Right lobe of liver (tissue), 6 donors: Measurements from ENCODE around the gene ZNF341. TPM values are rescaled to one million over a fixed set of nuclear protein-coding genes. Genes with fewer than 3 reads are reported as not detected.

Source experiments
- ATAC-seq, 4 donors: fragments of 200-7000 bp; cut with Tn5 transposase; one replicate each; pipeline ENCODE4 v1.9.1; 2020; ENCODE audit warnings: mild to moderate bottlenecking in 4 of 4, moderate library complexity in 4 of 4
- DNase-seq, 3 donors: peaks; one replicate each; pipeline ENCODE4 v3.0.0-alpha.2; 2020
- H3K27ac ChIP-seq, 3 donors: fragments of 200-600 bp; one replicate each; pipeline ENCODE4 v1.8.0; 2022
- H3K27me3 ChIP-seq, 2 donors: fragments of 200-600 bp; one replicate each; pipeline ENCODE4 v1.8.0; 2022
- H3K36me3 ChIP-seq, 4 donors: fragments of 200-600 bp; sonication (generic) in 1 of 4; one replicate each; pipeline versions ENCODE4 v1.5.1 to v1.8.0; 2017 to 2022; ENCODE audit warnings: control low read depth in 1 of 4
- H3K4me1 ChIP-seq, 4 donors: fragments of 200-600 bp; sonication (generic) in 1 of 4; one replicate each; pipeline versions ENCODE4 v1.5.1 to v1.8.0; 2017 to 2022; ENCODE audit warnings: control low read depth in 1 of 4
- H3K4me3 ChIP-seq, 3 donors: fragments of 200-600 bp; one replicate each; pipeline ENCODE4 v1.8.0; 2022
- H3K9me3 ChIP-seq, 4 donors: fragments of 200-600 bp; sonication (generic) in 1 of 4; one replicate each; pipeline versions ENCODE4 v1.5.1 to v1.8.0; 2017 to 2022; ENCODE audit warnings: control low read depth in 1 of 4
- POLR2A ChIP-seq: fragments of 450-650 bp; IDR thresholded peaks from one replicate; pipeline ENCODE4 v1.6.1; 2017; ENCODE audit warnings: antibody characterized with exemption, mild to moderate bottlenecking
- WGBS: methylation state at CpG from one replicate; pipeline ENCODE4 v1.1.6; 2018; ENCODE audit warnings: low coverage, low lambda C conversion rate; ENCODE audit not compliant: insufficient coverage; ENCODE audit errors: missing lambda C conversion rate; 5-methylcytosine and 5-hydroxymethylcytosine counted together
- intact Hi-C, 2 donors: fragments of 100-400 bp; cut with DNase I; formaldehyde crosslinking; loops; one replicate each; pipeline versions ENCODE4 v1.11.2 to v1.14.1; 2022
- total RNA-seq, 6 experiments: library from RNA; depleted of rRNA in 2 of 6; stranded (reverse); fragments of >200 nt in 2 of 6; fragmentation: NEBNext Ultra II Directional in 3 of 6; extraction: Animal tissue kit (Norgen Biotek cat#: 25700) in 3 of 6; gene quantifications; one replicate each; pipeline versions ENCODE4 v1.1.0 to v1.2.4, GENCODE V29; 2016 to 2023
- TF ChIP-seq, protein P1 (sequence below), 4 donors: fragments of 200-600 bp in 3 of 4; fragments of 450-650 bp in 1 of 4; IDR thresholded peaks; one replicate each; pipeline versions ENCODE4 v1.5.1 to v1.8.0; 2016 to 2022; ENCODE audit warnings: antibody characterized with exemption in 4 of 4, mild to moderate bottlenecking in 2 of 4
- donor health status: DM: no; HTN: yes; CAD: no.
- donor health status: DM: no; HTN: no; CAD: no.
- donor health status: DM: no; HTN: no; CAD: no.
- donor health status: DM: no; HTN: yes; CAD: no.
- donor health status: DM: no; HTN: yes; CAD: no.

The ZNF341 gene
- total RNA-seq, 6 experiments from 2014 or later, result 0.99 to 2.0 (median 1.6) TPM

DNA sequence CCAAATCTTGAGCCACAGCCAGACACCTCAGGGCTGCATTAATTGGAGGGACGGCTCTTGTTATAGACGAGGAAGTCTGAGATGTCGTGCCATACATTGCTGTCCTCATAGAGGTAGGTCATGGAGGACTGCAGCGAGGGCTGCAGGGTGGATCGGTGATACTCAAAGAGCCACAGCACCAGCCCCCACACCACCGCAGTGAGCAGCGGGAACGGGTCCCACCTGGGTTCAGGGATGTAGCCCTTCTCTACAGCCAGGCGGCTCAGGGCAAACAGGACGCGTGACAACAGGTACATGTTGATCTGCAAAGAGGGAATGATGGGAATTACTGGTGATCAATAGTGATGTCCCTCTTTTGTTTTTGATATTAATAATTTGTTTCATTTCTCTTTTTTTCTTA, 24.1 kb upstream of the ZNF341 start:
- peaks cover 0 to 4% (median 1%) of the 10 kb centered on the region in 4 donors for H3K4me1 ChIP-seq
- no peak overlapping the region for H3K4me3 ChIP-seq
- intact Hi-C loops, result no loop called here
- 86% methylated on average over 8 of the region's 11 CpGs for WGBS
- H3K27me3 ChIP-seq, result no peaks in the 10 kb centered on the region
- H3K9me3 ChIP-seq, result no peaks in the 10 kb centered on the region
- H3K27ac ChIP-seq, result no peak overlapping the region
- ATAC-seq (no peak), DNase-seq (no peak)
- H3K36me3 ChIP-seq, result peaks cover 0 to 17% (median 6%) of the 10 kb centered on the region in 4 donors
- no peak for TF ChIP-seq POLR2A
- TF ChIP-seq, protein P1, sequence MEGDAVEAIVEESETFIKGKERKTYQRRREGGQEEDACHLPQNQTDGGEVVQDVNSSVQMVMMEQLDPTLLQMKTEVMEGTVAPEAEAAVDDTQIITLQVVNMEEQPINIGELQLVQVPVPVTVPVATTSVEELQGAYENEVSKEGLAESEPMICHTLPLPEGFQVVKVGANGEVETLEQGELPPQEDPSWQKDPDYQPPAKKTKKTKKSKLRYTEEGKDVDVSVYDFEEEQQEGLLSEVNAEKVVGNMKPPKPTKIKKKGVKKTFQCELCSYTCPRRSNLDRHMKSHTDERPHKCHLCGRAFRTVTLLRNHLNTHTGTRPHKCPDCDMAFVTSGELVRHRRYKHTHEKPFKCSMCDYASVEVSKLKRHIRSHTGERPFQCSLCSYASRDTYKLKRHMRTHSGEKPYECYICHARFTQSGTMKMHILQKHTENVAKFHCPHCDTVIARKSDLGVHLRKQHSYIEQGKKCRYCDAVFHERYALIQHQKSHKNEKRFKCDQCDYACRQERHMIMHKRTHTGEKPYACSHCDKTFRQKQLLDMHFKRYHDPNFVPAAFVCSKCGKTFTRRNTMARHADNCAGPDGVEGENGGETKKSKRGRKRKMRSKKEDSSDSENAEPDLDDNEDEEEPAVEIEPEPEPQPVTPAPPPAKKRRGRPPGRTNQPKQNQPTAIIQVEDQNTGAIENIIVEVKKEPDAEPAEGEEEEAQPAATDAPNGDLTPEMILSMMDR (IDR thresholded peaks at IDR 0.05), result no peak

DNA sequence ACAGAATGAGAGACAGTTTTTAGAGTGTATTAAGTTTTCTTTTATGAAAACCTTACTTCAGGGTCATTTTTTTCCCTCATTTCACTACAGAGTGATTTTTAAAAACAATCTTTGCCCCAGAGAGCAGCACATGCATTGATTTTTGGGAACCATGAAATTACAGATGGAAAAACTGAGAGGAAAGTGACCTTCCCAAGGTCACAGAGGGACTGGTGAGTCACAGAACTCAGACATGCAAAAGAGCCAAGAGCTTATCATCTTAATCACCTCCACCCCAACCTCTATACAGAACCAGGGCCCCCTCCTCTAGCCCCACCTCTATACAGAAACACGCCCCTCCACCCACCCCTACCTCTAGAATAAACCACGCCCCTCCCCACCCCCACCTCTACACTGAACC, 22.4 kb upstream of the ZNF341 start:
- Histone ChIP-seq H3K27me3 (no peaks in the 10 kb centered on the region), H3K4me3 (no peak overlapping the region), H3K4me1 (no peaks in the 10 kb centered on the region), H3K9me3 (no peaks in the 10 kb centered on the region), H3K36me3 (peaks cover 0 to 34% (median 13%) of the 10 kb centered on the region in 4 donors), H3K27ac (no peak overlapping the region)
- ATAC-seq (peak in 1 of 4 donors; percentile 68), DNase-seq (no peak)
- WGBS, result 84% methylated on average over 2 of the region's 2 CpGs
- intact Hi-C loops, result no loop called here
- TF ChIP-seq POLR2A, result no peak
- TF ChIP-seq, protein P1 (IDR thresholded peaks at IDR 0.05), result no peak

- intact Hi-C loops, result no loop called here
- Histone ChIP-seq H3K4me1 (no peaks in the 10 kb centered on the region), H3K9me3 (no peaks in the 10 kb centered on the region), H3K27me3 (no peaks in the 10 kb centered on the region), H3K36me3 (peaks cover 0 to 37% (median 13%) of the 10 kb centered on the region in 4 donors), H3K27ac (no peak overlapping the region), H3K4me3 (no peak overlapping the region)
- WGBS, result 87% methylated on average over 16 of the region's 16 CpGs
- ATAC-seq, result no peak
- no peak for DNase-seq
- no peak for TF ChIP-seq POLR2A
- TF ChIP-seq, protein P1 (IDR thresholded peaks at IDR 0.05), result no peak
Measured at GRCh38 chr20:33709905-33710541, 21.8 kb upstream of the ZNF341 start.

DNA sequence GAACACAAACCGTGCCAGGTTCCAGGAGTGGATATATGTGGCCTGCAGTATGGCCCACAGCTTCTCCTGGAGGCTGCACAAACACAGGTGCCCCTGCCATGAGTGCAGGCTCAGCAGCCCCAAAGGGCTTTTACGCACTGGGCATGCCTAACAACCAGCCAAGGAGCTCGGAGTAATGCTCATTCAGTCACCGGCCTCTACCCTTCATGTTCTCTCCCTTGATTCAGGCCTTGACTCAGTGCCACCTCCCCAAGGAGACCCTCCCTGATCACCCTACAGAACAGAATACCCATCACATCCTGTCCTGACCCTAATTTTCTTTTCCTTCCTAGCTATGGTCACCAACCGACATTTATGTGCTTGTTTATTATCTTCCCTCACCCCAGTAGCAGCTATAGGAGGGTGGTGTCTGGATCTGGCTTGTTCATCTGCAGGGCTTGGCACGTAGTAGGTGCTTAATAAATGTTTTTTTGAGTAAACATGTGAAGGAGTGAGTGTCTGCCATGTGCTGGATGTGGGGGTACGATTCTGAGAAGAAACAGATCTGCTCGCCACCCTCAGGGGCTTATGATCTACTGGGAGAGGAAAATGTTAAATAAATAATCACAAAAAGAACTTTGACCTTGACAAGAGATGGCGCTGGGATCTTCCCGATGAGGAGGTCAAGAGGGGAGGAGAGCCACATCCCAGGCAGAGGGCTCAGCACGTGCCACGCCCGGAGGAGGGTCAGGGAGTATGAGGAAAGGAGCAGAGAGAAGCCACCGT, 20.9 kb upstream of the ZNF341 start:
- no peak for DNase-seq
- Histone ChIP-seq H3K4me3 (no peak overlapping the region), H3K36me3 (peaks cover 0 to 37% (median 13%) of the 10 kb centered on the region in 4 donors), H3K9me3 (no peaks in the 10 kb centered on the region), H3K4me1 (no peaks in the 10 kb centered on the region), H3K27ac (no peak overlapping the region), H3K27me3 (no peaks in the 10 kb centered on the region)
- ATAC-seq, result peak in 3 of 4 donors; percentile 29 to 55 (median 41)
- TF ChIP-seq, protein P1 (IDR thresholded peaks at IDR 0.05), result no peak
- no peak for TF ChIP-seq POLR2A
- intact Hi-C loops, result no loop called here
- 45% methylated on average over 12 of the region's 14 CpGs for WGBS
